UCSD-AML1 (cell line): ENCODE data around the gene LMLN.
"Not testable (repeated sequence)": the region's sequence is repeated elsewhere in the genome, so short reads cannot be mapped to it uniquely, and the experiment has no call there.

Experiments used
- DNase-seq: peaks from one replicate; lab custom pipeline; 2025; ENCODE audit not compliant: unreplicated experiment; lab: John Stamatoyannopoulos, UW

LMLN gene

GRCh38 chr3:198025644-198026043 is 65.6 kb downstream of the LMLN start:
- DNase-seq: no peak

- no peak for DNase-seq
These were observed 66.6 kb downstream of the LMLN start for GRCh38 chr3:198026620-198027019.

- no peak for DNase-seq
These were observed 67.2 kb downstream of the LMLN start for GRCh38 chr3:198027045-198027798.

- no peak for DNase-seq
These were observed 67.9 kb downstream of the LMLN start for GRCh38 chr3:198027799-198028390.

GRCh38 chr3:198028718-198029117 is 68.7 kb downstream of the LMLN start:
- DNase-seq: no peak

GRCh38 chr3:198030125-198030524 is 70.1 kb downstream of the LMLN start:
- DNase-seq: no peak

GRCh38 chr3:198030726-198031125 is 70.7 kb downstream of the LMLN start:
- DNase-seq: no peak

- DNase-seq: peak; percentile 55
These were observed 72.3 kb downstream of the LMLN start for GRCh38 chr3:198032039-198032936.

- DNase-seq: no peak
These were observed 83.1 kb downstream of the LMLN start for GRCh38 chr3:198043119-198043518.

GRCh38 chr3:198046120-198046857 is 86.3 kb downstream of the LMLN start:
- no peak for DNase-seq

GRCh38 chr3:198048445-198048844 is 88.4 kb downstream of the LMLN start:
- DNase-seq: no peak

- DNase-seq: no peak
These were observed 91.8 kb downstream of the LMLN start for GRCh38 chr3:198051836-198052235.

- DNase-seq: not testable (repeated sequence)
These were observed 93.4 kb downstream of the LMLN start for GRCh38 chr3:198053462-198053861.

GRCh38 chr3:198061119-198062067 is 101.4 kb downstream of the LMLN start:
- DNase-seq: no peak

GRCh38 chr3:198062068-198062465 is 102.0 kb downstream of the LMLN start:
- DNase-seq: no peak

GRCh38 chr3:198064420-198064819 is 104.4 kb downstream of the LMLN start:
- no peak for DNase-seq

- DNase-seq: no peak
These were observed 105.9 kb downstream of the LMLN start for GRCh38 chr3:198065897-198066296.

- no peak for DNase-seq
These were observed 107.4 kb downstream of the LMLN start for GRCh38 chr3:198067416-198067815.

GRCh38 chr3:198070871-198071270 is 110.9 kb downstream of the LMLN start:
- DNase-seq: no peak
